GM18526 (cell line): ENCODE data around the gene NAP1L4.

Experiments
- POLR2A ChIP-seq: IDR thresholded peaks from 3 replicates; pipeline ENCODE4 v1.6.1; 2011; ENCODE audit not compliant: insufficient read length; ENCODE audit errors: extremely low read depth

Gene NAP1L4

DNA sequence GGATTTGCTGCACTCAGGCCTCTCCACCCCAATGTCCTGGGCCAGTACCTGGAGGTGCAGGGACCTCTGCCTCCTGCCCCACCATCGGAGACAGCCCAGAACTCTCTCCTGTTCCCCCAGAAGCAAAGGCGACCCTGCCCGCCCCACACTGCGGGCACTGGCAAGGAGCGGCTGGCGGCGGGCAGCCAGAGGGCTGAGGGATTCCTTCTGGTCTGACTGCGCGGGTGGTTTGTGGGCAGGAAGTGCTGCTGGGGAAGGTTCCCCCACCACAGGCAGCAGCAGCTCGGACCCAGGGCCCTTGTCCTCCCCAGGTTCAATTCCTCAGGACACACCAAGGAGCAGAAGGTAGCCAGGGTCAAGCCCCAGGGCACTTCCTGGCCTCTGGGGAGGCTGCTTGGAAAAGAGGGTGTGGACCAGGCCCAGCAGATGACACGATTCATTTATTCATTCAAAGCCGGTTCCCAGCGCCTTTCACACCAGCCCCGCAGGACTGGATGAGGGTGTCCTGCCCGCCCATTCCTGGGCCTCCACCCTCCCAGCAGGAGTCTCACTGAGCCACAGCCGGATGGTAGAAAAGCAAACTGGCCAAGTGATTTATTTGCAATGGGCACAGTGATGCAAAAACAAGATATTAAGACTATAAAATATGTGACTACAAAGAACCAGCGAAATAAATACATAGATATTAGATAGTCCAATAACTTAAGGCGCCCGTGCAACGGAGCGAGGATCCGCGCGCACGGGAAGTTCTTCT lies 64.1 kb downstream of the NAP1L4 start:
- TF ChIP-seq POLR2A = no peak

DNA sequence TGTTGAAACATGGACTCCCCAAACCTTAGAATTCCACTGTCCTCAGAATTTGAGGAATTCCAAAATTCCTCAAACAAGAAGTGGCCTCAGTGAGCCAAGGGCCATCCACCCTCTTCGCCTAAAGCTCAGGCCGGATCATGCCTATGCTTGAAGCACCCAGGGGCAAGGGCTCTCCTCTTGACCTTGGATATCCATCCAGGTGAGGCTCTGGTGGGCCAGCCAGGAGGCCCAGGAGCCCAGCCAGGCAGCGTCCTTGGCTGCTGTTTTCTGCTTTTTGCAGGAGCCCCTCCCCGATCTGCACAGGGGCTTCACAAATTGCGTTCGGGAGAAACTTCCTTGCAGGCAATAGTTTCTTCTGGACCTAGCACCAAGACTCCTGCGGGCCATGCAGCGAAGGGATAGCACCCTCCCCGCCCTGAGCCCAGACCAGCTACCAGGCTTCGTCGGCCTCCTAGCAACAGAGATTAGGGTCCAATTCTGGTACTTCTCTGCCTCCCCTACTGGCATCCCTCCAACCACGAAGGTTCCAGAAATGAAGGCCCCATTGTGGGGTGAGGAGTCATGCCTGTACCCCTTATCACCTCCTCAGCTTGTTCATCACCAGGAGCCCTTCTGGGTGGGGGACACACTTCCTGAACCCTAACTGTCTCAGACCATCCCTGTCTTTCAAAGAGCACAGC lies 64.9 kb downstream of the NAP1L4 start:
- no peak for TF ChIP-seq POLR2A

DNA sequence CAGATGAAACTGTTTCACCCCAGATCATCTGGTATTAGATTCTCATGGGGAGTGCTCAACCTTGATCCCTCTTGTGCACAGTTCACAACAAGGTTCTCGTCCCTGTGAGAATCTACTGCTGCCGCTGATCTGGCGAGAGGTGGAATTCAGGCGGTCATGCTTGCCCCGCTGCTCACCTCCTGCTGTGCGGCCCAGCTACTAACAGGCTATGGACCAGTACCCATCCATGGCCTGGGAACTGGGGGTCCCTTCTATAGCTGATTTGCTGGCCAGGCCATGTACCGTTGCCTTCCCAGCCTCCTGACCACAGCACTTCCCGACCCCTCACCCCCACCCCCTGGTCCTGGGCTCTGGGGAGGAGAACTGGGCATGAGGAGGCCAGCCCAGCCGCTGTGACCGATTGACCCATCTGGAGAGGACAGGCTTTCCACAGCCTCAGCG lies 65.5 kb downstream of the NAP1L4 start:
- TF ChIP-seq POLR2A = no peak

DNA sequence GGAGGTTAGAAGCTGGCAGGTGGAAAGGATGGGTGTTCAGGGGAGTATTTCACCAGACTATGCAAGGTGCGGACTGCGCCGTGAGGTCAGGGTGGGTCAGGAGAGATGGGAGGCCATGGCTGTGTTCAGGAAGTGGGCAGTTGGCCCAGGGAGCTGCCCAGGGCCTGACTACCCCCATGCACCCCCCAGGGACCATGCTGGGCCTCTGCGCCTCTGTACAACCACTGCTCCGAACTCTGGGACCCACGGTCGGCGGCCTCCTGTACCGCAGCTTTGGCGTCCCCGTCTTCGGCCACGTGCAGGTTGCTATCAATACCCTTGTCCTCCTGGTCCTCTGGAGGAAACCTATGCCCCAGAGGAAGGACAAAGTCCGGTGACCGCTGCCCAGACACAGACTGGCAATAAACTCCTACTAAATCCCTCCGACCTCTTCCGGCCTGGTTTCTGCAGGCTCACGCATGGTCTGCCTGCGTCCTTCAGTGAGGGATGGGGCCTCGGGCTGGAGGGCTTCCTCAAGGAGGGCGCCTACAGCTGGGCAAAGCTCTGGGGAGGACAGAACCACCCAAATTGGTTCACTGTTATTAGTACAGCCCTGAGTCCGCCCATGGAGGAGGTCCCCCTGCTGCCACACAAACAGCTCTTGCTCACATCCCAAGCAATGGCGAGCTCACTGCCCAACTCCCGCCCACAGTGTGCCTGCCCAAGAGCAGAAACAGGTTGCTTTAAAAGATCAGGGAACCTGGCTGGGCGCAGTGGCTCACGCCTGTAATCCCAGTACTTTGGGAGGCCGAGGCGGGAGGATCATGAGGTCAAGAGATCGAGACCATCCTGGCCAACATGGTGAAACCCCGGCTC lies 67.1 kb downstream of the NAP1L4 start:
- TF ChIP-seq POLR2A = no peak

DNA sequence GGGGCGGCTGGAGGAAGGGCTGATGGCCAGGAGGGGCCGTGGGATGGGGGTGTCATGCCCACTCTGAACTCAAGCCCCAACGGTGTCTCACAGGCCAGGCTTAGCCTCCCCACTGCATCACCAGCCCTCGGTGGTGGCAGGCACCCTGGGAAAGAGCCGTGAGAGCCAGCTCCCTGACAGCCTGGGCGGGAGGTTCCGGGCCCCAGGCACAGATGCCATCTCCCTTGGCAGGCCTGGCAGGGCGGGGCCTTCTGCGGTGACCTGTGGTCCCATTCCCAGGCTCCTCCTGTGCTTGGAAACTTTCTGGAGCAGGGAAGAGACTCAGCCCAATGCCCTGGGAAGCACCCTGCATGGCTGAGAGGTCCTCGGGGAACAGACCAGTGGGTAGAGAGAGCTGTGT lies 67.7 kb downstream of the NAP1L4 start:
- TF ChIP-seq POLR2A = no peak

DNA sequence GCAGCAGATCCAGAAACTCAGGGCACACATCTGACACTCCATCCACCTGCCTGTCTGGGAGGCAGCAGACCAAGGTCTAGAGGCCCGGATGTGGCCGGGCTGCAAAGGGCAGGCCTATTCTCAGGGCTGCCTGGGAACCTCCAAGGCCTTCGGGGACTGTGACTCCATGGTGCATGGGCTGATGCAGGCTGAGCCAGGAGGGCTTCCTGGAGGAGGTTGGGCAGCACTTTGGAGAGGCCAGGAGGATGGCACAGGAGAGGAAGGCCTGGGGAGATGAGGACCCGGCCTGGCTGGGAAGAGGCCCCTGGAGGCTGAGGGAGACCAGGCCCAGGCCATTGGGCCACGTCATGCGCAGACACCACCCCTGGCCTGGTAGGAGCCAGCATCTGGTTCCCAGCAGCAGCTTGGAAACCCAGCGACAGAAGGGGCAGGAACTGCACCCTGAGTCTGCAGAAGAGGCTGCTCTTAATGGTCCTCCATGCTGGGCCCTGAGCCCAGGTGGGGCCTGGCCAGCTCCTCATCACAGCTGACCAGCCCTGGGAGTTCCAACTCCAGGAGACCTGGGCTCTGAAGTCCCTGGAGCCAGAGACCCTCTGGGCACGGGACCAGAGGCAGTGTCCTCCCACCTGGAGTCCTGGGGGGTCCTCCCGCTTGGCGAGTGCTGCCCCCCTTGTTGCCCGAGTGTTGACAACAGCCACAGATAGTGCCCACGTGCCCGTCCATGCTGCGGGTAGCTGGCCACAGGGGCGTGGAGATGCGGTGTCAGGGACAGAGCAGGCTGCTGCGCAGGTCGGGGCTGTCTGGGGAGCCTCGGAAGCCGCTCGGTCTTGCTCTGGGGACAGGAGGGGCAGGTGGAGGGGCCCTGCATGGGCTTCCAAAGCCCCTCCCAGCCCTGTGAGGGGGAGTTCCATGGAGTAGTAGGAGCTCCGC lies 68.4 kb downstream of the NAP1L4 start:
- TF ChIP-seq POLR2A = no peak

DNA sequence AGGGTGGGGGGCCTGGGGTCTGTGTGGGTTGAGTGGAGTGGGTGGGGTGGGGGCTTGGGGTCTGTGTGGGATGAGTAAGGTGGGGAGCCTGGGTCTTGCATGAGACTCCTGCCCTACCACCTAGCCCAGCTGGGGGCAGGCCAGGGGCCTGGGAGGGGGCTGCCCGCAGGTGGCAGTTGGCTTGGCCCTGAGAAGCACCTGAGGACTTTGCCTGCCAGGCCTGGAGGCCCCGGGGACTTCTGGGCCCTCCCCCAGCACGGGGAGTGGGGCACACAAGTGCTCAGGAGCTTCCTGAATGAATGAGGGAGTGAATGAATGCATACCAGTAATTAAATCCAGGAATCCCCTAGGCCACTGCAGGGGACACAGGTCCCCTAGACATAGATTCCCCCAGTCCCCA lies 69.5 kb downstream of the NAP1L4 start:
- no peak for TF ChIP-seq POLR2A

DNA sequence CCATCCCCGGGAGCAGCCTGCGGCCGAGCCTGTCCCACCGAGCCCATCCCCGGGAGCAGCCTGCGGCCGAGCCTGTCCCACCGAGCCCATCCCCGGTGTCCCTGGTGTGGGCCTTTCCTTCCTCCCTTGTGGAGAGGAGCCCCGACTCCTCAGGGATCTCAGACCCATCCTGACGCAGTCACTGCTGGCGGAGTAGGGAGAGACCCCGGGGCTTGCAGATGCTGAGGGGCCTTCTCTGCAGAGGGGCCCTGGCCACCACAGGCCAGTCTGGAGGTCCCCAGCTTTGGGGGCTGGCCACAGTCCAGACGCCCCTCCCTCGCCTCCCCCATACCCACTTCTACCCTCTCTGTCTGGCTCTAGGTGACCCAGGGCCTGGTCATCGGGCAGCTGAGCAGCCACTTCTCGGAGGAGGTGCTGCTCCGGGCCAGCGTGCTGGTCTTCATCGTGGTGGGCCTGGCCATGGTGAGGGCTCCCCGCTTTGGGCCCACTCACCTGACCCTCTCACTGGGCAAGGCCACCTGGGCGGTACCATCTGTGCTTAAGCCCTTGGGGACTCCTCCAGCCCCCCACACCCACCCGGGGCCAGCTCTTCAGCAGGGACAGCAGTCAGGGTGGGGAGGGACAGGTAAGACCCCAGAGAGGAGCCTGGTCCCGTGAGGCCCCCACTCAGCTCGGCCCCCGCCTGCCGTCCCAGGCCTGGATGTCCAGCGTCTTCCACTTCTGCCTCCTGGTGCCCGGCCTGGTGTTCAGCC lies 70.2 kb downstream of the NAP1L4 start:
- TF ChIP-seq POLR2A = no peak

DNA sequence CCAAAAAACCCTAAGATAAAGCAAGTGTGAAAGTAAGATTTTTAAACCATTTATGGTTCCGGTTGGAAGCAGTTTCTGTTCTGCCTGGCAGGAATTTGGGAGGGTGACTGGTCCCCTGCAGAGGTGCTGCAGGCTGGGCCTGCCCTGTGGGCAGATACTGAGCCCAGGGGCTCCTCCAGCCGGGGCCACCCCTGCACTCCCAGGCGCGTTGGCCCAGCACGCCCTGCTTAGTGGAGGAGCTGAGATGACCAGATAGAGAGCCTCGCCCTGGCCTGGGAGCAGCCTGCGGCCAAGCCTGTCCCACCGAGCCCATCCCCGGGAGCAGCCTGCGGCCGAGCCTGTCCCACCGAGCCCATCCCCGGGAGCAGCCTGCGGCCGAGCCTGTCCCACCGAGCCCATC lies 70.9 kb downstream of the NAP1L4 start:
- TF ChIP-seq POLR2A = no peak

DNA sequence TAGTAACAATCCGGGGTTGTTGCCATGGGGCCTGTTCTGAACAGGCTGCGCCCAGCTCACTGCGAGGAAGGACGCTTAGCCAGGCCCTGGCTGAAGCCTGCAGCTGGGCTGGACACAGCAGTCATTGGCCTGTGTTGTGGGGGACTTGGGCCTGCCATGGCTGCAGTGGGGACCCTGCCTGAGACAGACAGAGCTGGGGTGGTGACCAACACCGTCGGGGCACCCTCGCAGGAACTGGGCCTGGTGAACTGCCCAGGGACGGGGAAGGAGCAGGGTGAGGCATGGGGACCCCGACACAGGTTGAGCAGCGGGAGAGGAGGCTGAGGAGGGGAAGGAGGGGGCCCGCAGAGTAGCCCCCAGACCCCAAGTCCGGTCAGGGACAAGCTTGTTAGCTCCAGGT lies 71.8 kb downstream of the NAP1L4 start:
- no peak for TF ChIP-seq POLR2A

DNA sequence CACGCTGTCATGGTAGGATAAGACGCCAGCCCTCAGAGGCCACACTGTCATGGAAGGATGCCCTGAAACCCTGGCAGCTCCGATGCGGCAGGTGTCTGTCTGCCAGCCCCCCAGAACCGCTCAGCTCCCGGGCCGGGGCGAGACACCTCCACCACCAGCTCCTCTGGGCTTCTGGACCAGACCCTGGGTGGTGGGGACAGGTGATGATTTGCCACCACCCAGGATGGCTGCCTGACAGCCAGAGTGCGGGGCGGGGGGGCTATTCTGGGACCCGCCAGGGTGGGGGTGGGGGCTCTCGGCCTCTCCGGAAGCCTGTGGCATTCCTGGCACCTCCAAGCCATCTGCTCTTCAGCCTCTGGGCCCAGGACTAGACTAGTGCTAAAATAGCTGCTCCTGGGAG lies 72.3 kb downstream of the NAP1L4 start:
- TF ChIP-seq POLR2A = no peak

DNA sequence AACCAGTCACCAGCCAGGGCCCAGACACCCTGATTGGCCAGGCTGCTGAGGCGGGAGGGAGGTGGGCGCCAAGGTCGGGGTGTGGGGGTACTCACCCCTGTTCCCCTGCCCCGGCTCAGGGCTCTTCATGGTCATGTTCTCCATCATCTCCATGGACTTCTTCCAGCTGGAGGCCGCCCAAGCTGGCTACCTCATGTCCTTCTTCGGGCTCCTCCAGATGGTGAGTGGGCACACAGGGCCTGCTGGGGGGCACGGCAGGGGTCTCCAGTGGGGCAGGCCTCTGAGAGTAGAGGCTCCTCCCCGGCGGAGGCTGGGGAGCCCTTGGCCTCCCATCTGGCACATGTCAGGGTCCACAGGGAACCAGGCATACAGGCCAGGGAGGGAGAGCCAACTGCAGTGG lies 72.9 kb downstream of the NAP1L4 start:
- no peak for TF ChIP-seq POLR2A

DNA sequence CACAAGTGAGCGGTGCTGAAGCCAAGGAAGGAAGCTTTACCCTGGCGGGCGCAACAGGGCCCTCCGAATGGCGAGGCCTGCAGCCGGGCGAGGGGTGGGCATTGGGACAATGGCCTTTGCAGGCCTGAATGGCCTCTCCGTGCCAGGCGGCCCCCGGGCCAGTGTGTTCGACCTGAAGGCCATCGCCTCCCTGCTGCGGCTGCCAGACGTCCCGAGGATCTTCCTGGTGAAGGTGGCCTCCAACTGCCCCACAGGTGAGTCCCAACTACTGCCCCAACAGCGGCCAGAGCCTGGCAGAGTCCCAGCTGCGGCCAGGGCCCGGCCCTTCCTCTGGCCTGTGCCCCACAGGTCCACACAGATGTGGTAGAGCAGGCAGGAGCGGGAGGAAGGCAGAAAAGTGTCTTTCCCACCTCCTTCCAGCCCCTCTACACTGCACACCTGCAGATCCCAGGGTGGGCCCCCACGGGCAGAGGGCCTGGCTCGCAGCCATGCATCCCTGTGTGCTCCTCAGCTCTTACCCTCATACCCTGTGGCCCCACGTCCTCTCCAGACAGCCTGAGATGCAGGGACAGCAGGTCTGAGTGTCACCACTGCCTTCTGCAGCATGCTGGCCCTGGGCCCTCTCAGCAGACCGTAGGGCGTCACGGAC lies 74.2 kb downstream of the NAP1L4 start:
- no peak for TF ChIP-seq POLR2A
